WTC11 (cell line): Measurements from ENCODE around the gene PTBP2.

Source experiments
- CBFB ChIP-seq: sonication (generic); formaldehyde crosslinking; IDR thresholded peaks from 2 replicates; pipeline ENCODE4 v1.8.1; 2022; ENCODE audit warnings: mild to moderate bottlenecking, low read depth, missing genetic modification reagents
- CREB1 ChIP-seq: sonication (generic); formaldehyde crosslinking; IDR thresholded peaks from 2 replicates; pipeline ENCODE4 v1.8.0; 2023; ENCODE audit warnings: mild to moderate bottlenecking, missing genetic modification reagents
- CREM ChIP-seq: sonication (generic); formaldehyde crosslinking; IDR thresholded peaks from 2 replicates; pipeline ENCODE4 v1.8.1; 2022; ENCODE audit warnings: mild to moderate bottlenecking, missing genetic modification reagents, moderate library complexity
- CTCF ChIP-seq: fragments of 200-600 bp; IDR thresholded peaks from 2 replicates; pipeline ENCODE4 v1.8.0; 2022; ENCODE audit warnings: antibody characterized with exemption
- GTF2I ChIP-seq: fragments of 250-450 bp; sonication (Bioruptor Pico); conservative IDR thresholded peaks from 2 replicates; pipeline ENCODE4 v1.4.0; 2021; ENCODE audit warnings: mild to moderate bottlenecking
- KAT7 ChIP-seq: sonication (generic); formaldehyde crosslinking; IDR thresholded peaks from 2 replicates; pipeline ENCODE4 v1.8.1; 2023; ENCODE audit warnings: missing genetic modification reagents, mild to moderate bottlenecking, borderline replicate concordance
- MAX ChIP-seq: sonication (generic); formaldehyde crosslinking; IDR thresholded peaks from 2 replicates; pipeline ENCODE4 v1.8.0; 2022; ENCODE audit warnings: mild to moderate bottlenecking, missing genetic modification reagents
- NR3C1 ChIP-seq: sonication (generic); formaldehyde crosslinking; conservative IDR thresholded peaks from 2 replicates; pipeline ENCODE4 v1.8.1; 2023; ENCODE audit warnings: low read depth, mild to moderate bottlenecking, missing genetic modification reagents
- STAT6 ChIP-seq: sonication (generic); formaldehyde crosslinking; conservative IDR thresholded peaks from 2 replicates; pipeline ENCODE4 v1.8.1; 2023; ENCODE audit warnings: mild to moderate bottlenecking, low read depth, missing genetic modification reagents, moderate library complexity
- ZNF263 ChIP-seq: sonication (generic); formaldehyde crosslinking; IDR thresholded peaks from 2 replicates; pipeline ENCODE4 v1.8.1; 2022; ENCODE audit warnings: low read depth, mild to moderate bottlenecking, moderate library complexity, missing genetic modification reagents
- ZNF416 ChIP-seq: fragments of 250-450 bp; sonication (Bioruptor Pico); IDR thresholded peaks from 2 replicates; pipeline ENCODE4 v1.9.0; 2021; ENCODE audit warnings: mild to moderate bottlenecking, inconsistent platforms

- TF ChIP-seq CTCF (no peak), NR3C1 (no peak), CREB1 (CRISPR knock-in tag) (no peak), MAX (CRISPR knock-in tag) (no peak), ZNF263 (CRISPR knock-in tag) (no peak), ZNF416 (CRISPR knock-in tag) (no peak), CREM (CRISPR knock-in tag) (no peak), GTF2I (no peak), STAT6 (CRISPR knock-in tag) (no peak), CBFB (CRISPR knock-in tag) (no peak), KAT7 (CRISPR knock-in tag) (no peak)
Measured at GRCh38 chr1:96682056-96682455, 39.5 kb upstream of the PTBP2 start.
